ENCODE results near the gene TXN.

- no peak for TF ChIP-seq POLR2A (IDR thresholded peaks at IDR 0.05; ENCODE audit: low read length)
- TF ChIP-seq GATA1 (IDR thresholded peaks at IDR 0.05; ENCODE audit: low read depth, low read length) = no peak
Observed at GRCh38 chr9:110260911-110261310, 4.6 kb upstream of the TXN start.
